Measurements from ENCODE around the gene UNC5C. TPM values are rescaled to one million over a fixed set of nuclear protein-coding genes. Genes with fewer than 3 reads are reported as not detected.

UNC5C gene
- total and polyA plus RNA-seq, 2 of the 8 experiments (the other 6 are each of a cell fraction or from before 2014, with no cell fraction given): 0.30 to 1.3 TPM

GRCh38 chr4:95371476-95372224, 177.1 kb downstream of the UNC5C start:
- Histone ChIP-seq H3K4me3 (ENCODE audit: extremely low read depth in 1 of 4, insufficient read depth in 2 of 4, low read depth in 3 of 4, low read length in 4 of 4) (0 out of 8 replicates have a peak overlapping the region, but pooled peaks of 1 of the 4 experiments have one; percentile 25), H3K27ac (ENCODE audit: low read depth, low read length) (no peak overlapping the region), H4K20me1 (replicated peaks in 1 of 2; ENCODE audit: control insufficient read depth in 1 of 2, insufficient read depth in 2 of 2, low read length in 2 of 2) (no peaks in the 10 kb centered on the region), H3K4me1 (replicated peaks in 1 of 4; ENCODE audit: control insufficient read depth in 3 of 4, insufficient read depth in 4 of 4, low read length in 3 of 4) (peaks cover 0 to 3% (median 0%) of the 10 kb centered on the region in 4 experiments; a peak in 1 of 7 replicates), H2AK5ac (ENCODE audit: low read depth, low read length) (no peak overlapping the region), H2BK5ac (ENCODE audit: low read depth, low read length) (no peak overlapping the region), H3K18ac (ENCODE audit: extremely low read depth, low read length) (no peak overlapping the region), H4K5ac (ENCODE audit: insufficient read length, low read depth, low read length) (no peak overlapping the region), H3K14ac (ENCODE audit: insufficient read length) (no peak overlapping the region), H3K79me2 (ENCODE audit: control insufficient read depth in 1 of 2, insufficient read depth in 2 of 2, low read length in 2 of 2) (no peaks in the 10 kb centered on the region), H2BK12ac (ENCODE audit: low read depth, low read length) (no peak overlapping the region), H3K9me3 (ENCODE audit: insufficient read depth in 2 of 2, low read depth in 1 of 2, low read length in 1 of 2) (no peaks in the 10 kb centered on the region), H3K4me2 (ENCODE audit: insufficient read depth in 1 of 2, low read depth in 2 of 2, low read length in 2 of 2) (peak overlapping the region; percentile 31 to 32), H2BK20ac (ENCODE audit: low read length) (no peak overlapping the region), H3K36me3 (ENCODE audit: control insufficient read depth in 2 of 4, insufficient read depth in 4 of 4, low read length in 3 of 4) (no peaks in the 10 kb centered on the region), H3K27me3 (replicated peaks in 1 of 4; ENCODE audit: control insufficient read depth in 3 of 4, extremely low read depth in 1 of 4, insufficient read depth in 3 of 4, low read length in 3 of 4) (no peaks in the 10 kb centered on the region), H2BK120ac (replicated peaks; ENCODE audit: low read depth, low read length) (no peak overlapping the region), H3K56ac (replicated peaks; ENCODE audit: insufficient read length, low read depth, low read length) (no peak overlapping the region), H3K23me2 (ENCODE audit: low read depth, low read length) (no peaks in the 10 kb centered on the region), H3K79me1 (ENCODE audit: low read depth, low read length) (no peaks in the 10 kb centered on the region), H3K23ac (ENCODE audit: insufficient read length) (no peak overlapping the region), H3K9ac (replicated peaks in 1 of 4; ENCODE audit: extremely low read depth in 1 of 4, low read depth in 3 of 4, low read length in 3 of 4) (no peak overlapping the region), H2BK15ac (ENCODE audit: low read length) (no peak overlapping the region), H4K8ac (ENCODE audit: extremely low read depth, insufficient read depth, low read length) (no peak overlapping the region), H3K4ac (replicated peaks; ENCODE audit: insufficient read length, low read depth, low read length) (no peak overlapping the region), H4K91ac (replicated peaks; ENCODE audit: insufficient read length, low read length) (no peak overlapping the region), H2AFZ (ENCODE audit: low read length) (no peak overlapping the region)
- CTCF ChIA-PET (ENCODE audit: partially characterized antibody): interaction anchor here (0.6 to 1.6 kb wide), 3 partner anchors 8 to 166 kb away, joined by 3 to 4 read pairs (median 3); no protein-coding TSS in a partner anchor
- WGBS, 2 experiments (ENCODE audit: extremely low coverage in 1 of 2, insufficient coverage in 1 of 2, insufficient read length in 1 of 2, insufficient replicate concordance in 2 of 2, low coverage in 1 of 2, low lambda C conversion rate in 2 of 2, missing lambda C conversion rate in 1 of 2): 31% methylated on average over 3 of the region's 3 CpGs; no CpG with 5 or more reads in 1 of the 2 experiments
- no peak for DNase-seq (ENCODE audit: low read depth in 1 of 2, low spot score in 2 of 2)
- TF ChIP-seq POU5F1 (IDR thresholded peaks at IDR 0.05; ENCODE audit: low read depth, low read length) (0 out of 2 replicates have a peak, but pooled peaks have one; percentile 25), YY1 (IDR thresholded peaks at IDR 0.05; ENCODE audit: low read depth, low read length) (no peak)
- no peak for FAIRE-seq
- POLR2A ChIA-PET (ENCODE audit: partially characterized antibody): no interaction called here
